ENCODE results near the gene SESN1. TPM values are rescaled to one million over a fixed set of nuclear protein-coding genes. Genes with fewer than 3 reads are reported as not detected.

Gene SESN1
- total RNA-seq, 1 experiment from 2014 or later = 30.4 TPM

DNA sequence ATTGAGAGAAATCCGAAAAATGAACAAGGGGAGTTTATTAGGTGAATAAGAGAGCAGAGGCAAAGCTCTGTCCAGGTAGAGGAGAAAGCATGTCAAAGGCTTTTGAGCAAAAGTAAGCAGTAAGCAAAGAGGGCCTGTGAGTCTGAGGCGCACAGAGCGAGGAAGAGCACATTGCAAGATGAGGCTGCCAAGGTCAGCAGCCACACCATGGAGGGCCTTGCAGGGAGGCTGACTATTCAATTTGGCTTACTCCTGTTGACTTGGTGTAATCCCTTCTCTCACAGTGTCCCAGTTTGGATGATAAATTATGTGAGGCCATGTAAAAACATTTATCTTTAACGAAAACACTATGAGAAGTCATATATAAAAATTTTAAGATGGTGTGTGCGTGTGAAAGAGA, 32.4 kb downstream of the SESN1 start:
- no peak for DNase-seq (ENCODE audit: low read depth)

DNA sequence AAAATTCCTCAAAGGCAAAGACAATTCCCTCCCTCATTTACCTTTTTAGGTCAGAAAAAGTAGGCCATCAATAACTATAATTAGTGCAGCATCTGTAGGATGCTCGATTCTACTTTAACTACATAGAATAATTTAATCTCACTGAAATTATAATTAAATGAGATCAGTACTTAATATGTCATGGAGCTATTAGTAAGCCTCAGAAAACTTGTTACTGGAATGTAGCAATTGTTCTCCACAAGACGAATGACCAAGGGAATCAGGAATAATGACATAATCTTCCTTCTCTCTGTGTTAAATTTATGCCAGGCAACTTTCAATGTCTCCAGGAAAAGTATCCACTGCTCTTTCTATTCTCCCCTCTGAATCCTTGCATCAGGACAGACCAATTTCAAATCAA, 34.1 kb downstream of the SESN1 start:
- no peak for DNase-seq (ENCODE audit: low read depth)

DNA sequence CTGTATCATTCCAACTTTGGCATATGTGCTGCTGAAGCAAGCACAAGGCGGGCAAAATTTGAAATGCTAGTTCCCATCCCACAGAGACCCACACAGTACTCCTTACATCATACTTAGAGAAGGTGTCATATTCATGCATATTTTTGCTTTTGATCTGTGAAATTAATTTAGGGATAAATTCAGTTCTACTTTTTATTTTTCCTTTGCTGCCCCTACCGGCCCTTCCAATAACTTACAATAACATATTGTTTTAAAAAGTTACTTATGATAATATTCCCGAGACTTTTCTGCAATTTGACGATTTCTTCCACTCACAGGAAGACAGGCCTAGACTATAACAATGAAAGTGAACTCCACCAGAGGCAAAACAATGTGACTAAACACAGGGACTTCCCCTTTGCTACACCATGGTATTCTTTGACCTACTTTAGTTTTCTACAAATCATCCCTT, 35.0 kb downstream of the SESN1 start:
- peak; percentile 71 for DNase-seq (ENCODE audit: low read depth)

DNA sequence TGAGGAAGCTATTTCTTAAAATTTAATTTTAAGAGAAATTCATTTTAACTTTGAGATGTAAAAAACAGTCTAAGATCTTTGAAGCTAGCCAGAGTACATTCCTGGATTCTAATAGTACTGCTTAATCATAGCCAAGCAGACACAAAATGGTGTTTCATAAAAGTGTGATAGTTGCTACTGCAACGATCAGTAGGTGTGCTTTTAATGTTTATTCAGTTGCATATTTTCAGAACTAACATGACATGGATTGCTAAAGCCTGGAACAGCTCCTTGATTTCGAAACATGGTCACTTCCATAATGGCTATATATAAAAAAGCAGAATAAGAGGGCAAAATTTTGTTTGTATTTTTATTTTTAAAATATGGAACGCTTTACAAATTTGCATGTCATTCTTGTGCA, 35.5 kb downstream of the SESN1 start:
- DNase-seq (ENCODE audit: low read depth) = peak; percentile 47

- DNase-seq (ENCODE audit: low read depth) = no peak
These were observed 36.0 kb downstream of the SESN1 start for GRCh38 chr6:109058620-109059019.

GRCh38 chr6:109056661-109057060, 38.0 kb downstream of the SESN1 start:
- no peak for DNase-seq (ENCODE audit: low read depth)

- DNase-seq (ENCODE audit: low read depth) = peak; percentile 67
These were observed 38.8 kb downstream of the SESN1 start for GRCh38 chr6:109055771-109056235.

DNA sequence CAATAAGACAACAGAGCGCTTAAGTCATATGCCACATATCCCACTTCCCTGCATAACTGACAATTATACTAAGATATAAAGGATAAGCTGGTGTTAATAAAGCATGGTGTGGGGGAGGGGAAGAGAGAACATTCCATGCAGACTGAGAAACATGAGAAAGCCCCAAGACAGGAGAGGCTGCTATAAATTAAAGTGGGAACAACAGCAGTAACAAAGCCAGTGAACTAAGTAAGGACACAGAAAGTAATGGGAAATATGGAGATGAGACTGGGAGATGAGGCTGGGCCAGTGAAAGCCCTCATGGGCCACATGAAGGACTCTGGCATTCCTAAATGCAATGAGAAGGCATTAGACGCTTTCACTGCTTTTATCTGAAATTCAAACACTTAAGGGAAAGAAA, 41.3 kb downstream of the SESN1 start:
- DNase-seq (ENCODE audit: low read depth) = no peak

DNA sequence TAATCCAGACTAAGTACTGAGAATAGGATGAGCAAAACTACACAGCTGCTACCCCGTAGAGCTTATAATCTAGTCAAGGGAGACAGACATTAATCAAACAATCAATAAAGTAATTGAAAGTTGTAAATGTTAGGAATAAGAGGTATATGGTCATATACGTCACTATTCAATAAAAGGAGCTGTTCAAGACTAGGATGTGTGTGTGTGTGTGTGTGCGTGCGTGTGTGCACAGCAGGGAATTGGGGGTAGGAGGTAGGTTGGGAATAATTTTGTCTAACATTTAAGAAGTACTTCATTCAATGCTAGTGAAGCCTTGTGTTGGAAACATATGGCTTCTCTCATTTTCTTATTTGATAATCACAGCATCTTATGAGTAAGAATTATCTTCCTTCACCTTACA, 41.8 kb downstream of the SESN1 start:
- DNase-seq (ENCODE audit: low read depth) = no peak

DNA sequence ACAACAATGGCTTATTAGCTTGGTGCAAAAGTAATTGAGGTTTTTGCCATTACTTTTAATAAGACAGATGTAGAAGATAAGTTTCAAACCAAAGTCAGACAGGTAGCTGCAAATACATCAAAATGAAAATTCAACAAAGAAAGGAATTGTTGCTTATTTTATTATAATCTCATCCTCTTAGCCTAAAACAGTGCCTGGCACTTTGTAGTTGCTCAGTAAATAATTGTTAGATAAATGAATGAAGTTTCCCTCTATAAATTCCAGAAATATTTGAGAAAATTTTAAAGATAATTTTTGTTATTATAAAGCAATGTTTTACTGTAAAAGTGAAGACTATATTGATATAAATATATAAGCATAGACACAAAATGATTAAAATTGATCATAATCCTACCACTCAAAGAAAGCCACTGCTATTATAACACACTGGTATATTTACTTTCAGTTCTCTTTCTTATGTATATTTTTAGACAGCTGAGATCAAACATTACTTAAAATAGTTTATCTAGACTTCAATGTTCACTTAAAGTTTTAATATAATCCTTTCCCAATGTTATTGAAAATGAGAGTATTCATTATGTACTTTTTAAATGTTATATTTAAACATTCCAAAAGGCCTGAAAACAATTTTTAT, 42.5 kb downstream of the SESN1 start:
- no peak for DNase-seq (ENCODE audit: low read depth)

DNA sequence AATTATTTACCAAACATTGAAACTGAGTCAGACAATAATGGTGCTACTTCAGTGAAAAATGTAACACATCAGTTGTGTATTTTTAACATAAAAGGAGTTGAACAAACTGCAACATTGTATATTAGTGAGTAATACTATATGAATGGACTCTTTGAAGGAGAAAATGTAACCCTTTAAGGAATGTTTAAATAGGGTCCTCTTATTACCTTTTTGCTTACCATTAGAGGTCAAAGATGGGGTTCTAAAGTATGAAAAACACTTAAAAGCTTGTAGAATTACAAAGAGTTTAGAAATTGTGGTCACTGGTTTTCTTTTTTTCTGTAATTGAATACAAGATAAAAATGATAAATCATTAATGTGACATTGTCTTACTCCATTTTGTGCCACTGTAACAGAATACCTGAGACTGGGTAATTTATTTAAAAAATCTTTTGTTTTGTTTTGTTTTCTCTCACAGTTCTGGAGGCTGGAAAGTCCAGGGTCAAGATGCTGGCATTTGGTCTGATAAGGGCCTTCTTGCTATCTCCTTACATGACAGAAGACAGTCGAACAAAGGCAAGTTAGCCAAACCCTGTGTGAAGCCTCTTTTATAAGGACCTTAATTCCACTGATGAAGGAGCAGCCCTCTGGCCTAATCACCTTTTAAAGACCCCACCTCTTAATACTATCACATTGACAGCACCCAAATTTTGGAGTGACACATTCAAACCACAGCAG, 43.2 kb downstream of the SESN1 start:
- DNase-seq (ENCODE audit: low read depth) = no peak

GRCh38 chr6:109050447-109051102, 44.1 kb downstream of the SESN1 start:
- no peak for DNase-seq (ENCODE audit: low read depth)

GRCh38 chr6:109050012-109050411, 44.6 kb downstream of the SESN1 start:
- DNase-seq (ENCODE audit: low read depth) = peak; percentile 19

- DNase-seq (ENCODE audit: low read depth) = no peak
These were observed 45.8 kb downstream of the SESN1 start for GRCh38 chr6:109048670-109049415.

GRCh38 chr6:109048176-109048575, 46.5 kb downstream of the SESN1 start:
- DNase-seq (ENCODE audit: low read depth) = no peak

DNA sequence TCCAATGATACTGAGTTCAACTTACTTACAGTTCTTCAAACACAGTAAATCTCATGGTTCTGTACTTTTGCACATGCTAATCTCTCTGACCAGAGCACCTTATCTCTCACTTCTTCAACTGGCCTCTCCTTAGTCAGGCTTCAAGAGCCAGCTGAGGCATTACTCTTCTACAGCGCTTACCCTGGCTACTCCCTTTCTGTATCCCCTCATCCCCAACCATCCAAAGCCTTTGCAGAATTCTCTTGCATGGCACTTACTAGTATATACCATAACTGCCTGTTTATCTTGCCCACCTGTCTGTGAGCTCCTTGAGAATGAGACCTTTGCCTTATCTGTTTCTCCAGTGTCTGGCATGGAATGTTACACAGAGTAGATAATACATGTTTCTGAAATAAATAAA, 49.2 kb downstream of the SESN1 start:
- no peak for DNase-seq (ENCODE audit: low read depth)

- DNase-seq (ENCODE audit: low read depth) = peak; percentile 36
These were observed 54.9 kb downstream of the SESN1 start for GRCh38 chr6:109039795-109040194.

DNA sequence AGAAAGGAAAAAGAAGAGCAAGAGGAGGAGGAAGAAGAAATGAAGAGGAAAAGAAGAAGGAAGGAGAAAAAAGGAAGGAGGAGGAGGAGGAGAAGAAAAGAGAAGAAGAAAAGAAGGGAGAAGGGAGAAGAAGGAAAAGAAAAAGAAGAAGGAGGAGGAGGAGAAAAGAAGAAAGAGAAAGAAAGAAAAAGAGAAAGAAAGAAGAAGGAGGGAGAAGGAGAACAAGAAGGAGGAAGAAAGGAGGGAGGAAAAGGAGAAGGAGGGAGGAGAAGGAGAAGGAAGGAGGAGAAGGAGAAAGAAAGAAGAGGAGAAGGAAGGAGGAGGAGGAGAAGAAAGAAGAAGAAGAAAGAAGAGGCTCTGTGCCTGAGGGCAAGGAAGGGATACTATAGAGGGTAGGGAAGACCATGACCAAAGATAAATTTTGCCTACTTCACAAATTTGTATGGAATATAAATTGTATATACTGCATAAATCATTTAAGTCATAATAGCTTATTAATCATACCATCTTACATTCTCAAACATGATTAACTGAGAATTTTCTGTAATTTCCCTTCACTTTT, 55.7 kb downstream of the SESN1 start:
- DNase-seq (ENCODE audit: low read depth) = no peak

GRCh38 chr6:109036574-109037294, 57.9 kb downstream of the SESN1 start:
- DNase-seq (ENCODE audit: low read depth) = no peak

GRCh38 chr6:109034526-109034925, 60.1 kb downstream of the SESN1 start:
- no peak for DNase-seq (ENCODE audit: low read depth)

DNA sequence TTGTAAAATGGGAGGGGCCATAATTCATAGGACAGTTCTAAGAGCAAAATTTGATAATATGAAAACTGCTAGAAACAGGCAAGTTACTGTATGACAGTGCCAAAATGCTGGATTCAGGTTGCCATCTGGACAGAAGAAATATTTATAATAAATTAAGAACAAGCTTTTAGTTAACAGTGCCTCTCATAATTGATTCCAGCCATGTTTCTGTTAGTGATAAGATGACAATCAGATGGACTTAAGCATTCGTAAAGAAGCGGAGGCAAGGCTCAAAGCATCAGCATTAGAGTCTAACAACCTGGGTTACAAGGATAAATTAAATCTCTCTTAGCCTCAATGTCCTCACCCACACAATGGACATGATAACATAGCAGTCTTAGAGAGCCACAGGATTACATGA, 61.0 kb downstream of the SESN1 start:
- no peak for DNase-seq (ENCODE audit: low read depth)
